GM12873 (cell line): ENCODE data around the gene DNAJA3.

Experiments used
- CTCF ChIP-seq: IDR thresholded peaks from 2 replicates; pipeline ENCODE4 v1.5.1; 2012; ENCODE audit warnings: low read depth, mild to moderate bottlenecking, moderate library complexity, low read length, control low read depth; ENCODE audit not compliant: insufficient read depth; ENCODE audit errors: missing control alignments

The DNAJA3 gene

GRCh38 chr16:4455081-4455480, 29.4 kb downstream of the DNAJA3 start:
- no peak for TF ChIP-seq CTCF

GRCh38 chr16:4455951-4456350, 30.3 kb downstream of the DNAJA3 start:
- no peak for TF ChIP-seq CTCF

DNA sequence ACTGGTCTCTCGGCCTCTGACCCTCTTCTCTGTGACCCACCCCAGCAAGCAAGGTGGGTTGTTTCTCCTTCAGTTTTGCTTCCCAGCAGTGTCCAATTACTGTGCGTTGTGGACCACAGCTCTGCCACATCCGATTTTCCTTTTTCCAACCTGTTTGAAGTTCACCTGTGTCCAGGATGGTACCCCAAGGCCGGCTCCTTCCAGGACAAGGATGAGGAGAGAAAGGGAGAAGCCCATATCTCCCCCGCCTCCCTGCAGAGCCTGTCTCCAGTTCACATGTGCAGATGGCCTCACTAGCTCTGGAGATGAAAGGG, 35.2 kb downstream of the DNAJA3 start:
- no peak for TF ChIP-seq CTCF

GRCh38 chr16:4461250-4462085, 35.8 kb downstream of the DNAJA3 start:
- no peak for TF ChIP-seq CTCF

DNA sequence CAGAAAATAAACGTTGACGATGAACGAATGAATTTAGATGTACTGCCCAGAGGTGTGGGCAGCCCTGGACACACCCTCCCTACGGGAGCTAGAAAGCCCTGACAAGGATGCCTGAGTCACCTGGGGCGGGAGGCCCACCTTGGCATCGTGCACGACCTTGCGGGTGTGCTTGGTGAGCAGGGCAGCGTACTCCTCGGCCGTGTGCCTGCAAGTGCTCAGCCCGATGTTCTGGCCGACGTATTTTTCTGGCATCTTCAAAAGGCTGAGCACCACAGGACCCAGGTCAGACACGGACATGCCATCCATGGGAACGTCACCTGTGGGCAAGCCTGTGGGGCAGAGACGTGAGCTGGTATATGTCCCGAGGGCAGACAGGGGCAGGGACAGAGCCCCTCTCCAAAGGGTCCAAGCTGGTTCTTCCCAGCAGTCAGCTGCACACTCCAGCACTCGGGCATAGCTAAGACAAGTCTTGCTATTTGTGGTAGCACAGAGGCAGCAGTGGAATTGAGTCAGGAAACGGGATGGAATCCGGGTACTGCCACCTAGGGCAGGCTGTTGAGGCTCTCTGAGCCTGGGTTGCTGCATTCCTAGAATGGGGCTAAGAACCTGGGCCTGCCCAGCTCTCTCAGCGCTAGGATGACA, 38.0 kb downstream of the DNAJA3 start:
- TF ChIP-seq CTCF, result no peak

- TF ChIP-seq CTCF, result no peak
Observed at GRCh38 chr16:4465977-4466779, 40.5 kb downstream of the DNAJA3 start.

- TF ChIP-seq CTCF, result no peak
Observed at GRCh38 chr16:4467916-4468315, 42.2 kb downstream of the DNAJA3 start.
